Common myeloid progenitor, CD34-positive (primary cell): Measurements from ENCODE around the gene MAPKAPK2.

Experiments used
- CTCF ChIA-PET: fragments of 350-600 bp; sonication (Branson Sonifier 250); formaldehyde crosslinking; loops from one replicate; lab custom pipeline; 2021; ENCODE audit warnings: antibody characterized with exemption; lab: Charles Lee
- POLR2A ChIA-PET: fragments of 350-600 bp; sonication (Branson Sonifier 250); formaldehyde crosslinking; loops from one replicate; lab custom pipeline; 2021; ENCODE audit warnings: antibody characterized with exemption; lab: Charles Lee
- DNase-seq, 3 donors: peaks; one replicate each; pipeline versions ENCODE4 v3.0.0 to v3.0.0-alpha.2; 2013
- H3K27ac ChIP-seq, 2 experiments: 1 replicate in 1 of 2; 2 replicates in 1 of 2; pipeline ENCODE4 v1.7.0; 2013; ENCODE audit warnings: inconsistent platforms in 2 of 2, low read length in 2 of 2, mild to moderate bottlenecking in 2 of 2, low read depth in 1 of 2, moderate library complexity in 1 of 2; ENCODE audit not compliant: severe bottlenecking in 2 of 2, insufficient read depth in 1 of 2, poor library complexity in 1 of 2
- H3K27me3 ChIP-seq, 5 experiments: replicated peaks in 2 of 5; 1 replicate in 3 of 5; 2 replicates in 2 of 5; pipeline versions ENCODE4 v1.6.1 to v1.7.0; 2013; ENCODE audit warnings: low read length in 4 of 5, mild to moderate bottlenecking in 2 of 5, moderate library complexity in 2 of 5, inconsistent platforms in 1 of 5; ENCODE audit not compliant: insufficient read depth in 5 of 5, control insufficient read depth in 4 of 5
- H3K36me3 ChIP-seq, 4 experiments: 1 replicate in 2 of 4; 2 replicates in 2 of 4; pipeline versions ENCODE4 v1.6.1 to v1.7.0; 2013; ENCODE audit warnings: low read length in 3 of 4, control low read depth in 1 of 4, mild to moderate bottlenecking in 1 of 4; ENCODE audit not compliant: control insufficient read depth in 4 of 4, insufficient read depth in 4 of 4
- H3K4me1 ChIP-seq, 4 experiments: 1 replicate in 3 of 4; 2 replicates in 1 of 4; pipeline versions ENCODE4 v1.6.1 to v1.7.1; 2013; ENCODE audit warnings: low read length in 3 of 4, mild to moderate bottlenecking in 3 of 4, control low read depth in 1 of 4, inconsistent platforms in 1 of 4, moderate library complexity in 1 of 4; ENCODE audit not compliant: control insufficient read depth in 4 of 4, insufficient read depth in 4 of 4; ENCODE audit errors: control extremely low read depth in 1 of 4
- H3K4me3 ChIP-seq, 7 experiments: 1 replicate in 4 of 7; 2 replicates in 3 of 7; pipeline versions ENCODE4 v1.5.1 to v1.7.0; 2013; ENCODE audit warnings: mild to moderate bottlenecking in 7 of 7, low read length in 6 of 7, moderate library complexity in 6 of 7, inconsistent platforms in 2 of 7, low read depth in 2 of 7, control low read depth in 1 of 7; ENCODE audit not compliant: insufficient read depth in 4 of 7, control insufficient read depth in 1 of 7; ENCODE audit errors: extremely low read depth in 1 of 7
- H3K9me3 ChIP-seq, 5 experiments: 1 replicate in 4 of 5; 2 replicates in 1 of 5; pipeline versions ENCODE4 v1.6.1 to v1.7.1; 2013; ENCODE audit warnings: low read length in 4 of 5, mild to moderate bottlenecking in 2 of 5, inconsistent platforms in 1 of 5, low read depth in 1 of 5, moderate library complexity in 1 of 5; ENCODE audit not compliant: control insufficient read depth in 4 of 5, insufficient read depth in 2 of 5; ENCODE audit errors: control extremely low read depth in 1 of 5
- WGBS: methylation state at CpG from one replicate; pipeline ENCODE4 v1.1.5; 2013; ENCODE audit not compliant: insufficient coverage; 5-methylcytosine and 5-hydroxymethylcytosine counted together

The MAPKAPK2 gene

DNA sequence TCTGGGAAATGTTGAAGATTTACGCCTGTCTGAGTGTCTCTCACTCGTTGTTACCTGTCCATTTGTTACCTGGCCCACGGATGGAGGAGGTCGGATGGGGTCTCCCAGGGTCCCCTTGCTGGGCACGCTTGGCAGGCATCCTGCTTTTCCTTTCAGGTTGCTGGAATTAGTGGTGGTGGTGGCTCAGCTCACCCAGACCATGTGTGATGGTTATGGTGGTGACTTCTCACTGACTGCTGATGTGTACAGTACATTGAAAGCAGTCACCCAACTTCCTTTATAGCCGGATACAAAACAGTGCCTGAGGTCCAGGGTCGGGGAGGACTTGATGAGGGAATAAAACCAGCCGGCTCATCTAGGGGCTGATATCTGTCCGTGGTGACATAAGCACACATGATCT, 19.5 kb downstream of the MAPKAPK2 start:
- POLR2A ChIA-PET = no interaction called here
- Histone ChIP-seq H3K4me1 (peaks cover 21 to 69% (median 41%) of the 10 kb centered on the region in 4 experiments), H3K27me3 (no peaks in the 10 kb centered on the region), H3K4me3 (no peak overlapping the region), H3K36me3 (no peaks in the 10 kb centered on the region), H3K9me3 (no peaks in the 10 kb centered on the region), H3K27ac (no peak overlapping the region)
- no peak for DNase-seq
- WGBS = 83% methylated on average over 9 of the region's 9 CpGs
- CTCF ChIA-PET = interaction anchor here (1.0 to 1.8 kb wide), 6 partner anchors 8 to 69 kb away, joined by 3 to 6 read pairs (median 4); partner anchors contain the start of gene DYRK3

DNA sequence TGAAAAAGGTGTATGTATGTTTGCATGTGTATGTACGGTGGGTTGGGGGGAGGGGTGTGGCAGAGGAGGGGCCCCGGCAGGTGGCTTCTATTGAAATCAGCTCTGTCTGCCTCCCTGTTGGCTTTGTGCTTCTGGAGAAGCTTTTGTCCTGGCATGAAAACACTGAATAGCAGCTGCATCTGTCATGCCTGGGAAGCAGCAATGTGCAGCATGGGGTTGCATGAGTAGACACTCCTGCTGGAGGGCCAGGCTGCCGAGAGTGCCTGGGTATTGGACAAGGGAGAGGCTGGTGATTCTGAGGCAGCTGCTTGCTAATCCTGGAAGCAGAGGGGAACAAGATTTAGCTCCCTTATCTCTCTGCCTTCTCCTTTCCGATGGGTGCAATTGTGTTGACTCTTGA, 20.5 kb downstream of the MAPKAPK2 start:
- H3K4me1 ChIP-seq = peaks cover 15 to 60% (median 32%) of the 10 kb centered on the region in 4 experiments
- H3K27ac ChIP-seq = no peak overlapping the region

DNA sequence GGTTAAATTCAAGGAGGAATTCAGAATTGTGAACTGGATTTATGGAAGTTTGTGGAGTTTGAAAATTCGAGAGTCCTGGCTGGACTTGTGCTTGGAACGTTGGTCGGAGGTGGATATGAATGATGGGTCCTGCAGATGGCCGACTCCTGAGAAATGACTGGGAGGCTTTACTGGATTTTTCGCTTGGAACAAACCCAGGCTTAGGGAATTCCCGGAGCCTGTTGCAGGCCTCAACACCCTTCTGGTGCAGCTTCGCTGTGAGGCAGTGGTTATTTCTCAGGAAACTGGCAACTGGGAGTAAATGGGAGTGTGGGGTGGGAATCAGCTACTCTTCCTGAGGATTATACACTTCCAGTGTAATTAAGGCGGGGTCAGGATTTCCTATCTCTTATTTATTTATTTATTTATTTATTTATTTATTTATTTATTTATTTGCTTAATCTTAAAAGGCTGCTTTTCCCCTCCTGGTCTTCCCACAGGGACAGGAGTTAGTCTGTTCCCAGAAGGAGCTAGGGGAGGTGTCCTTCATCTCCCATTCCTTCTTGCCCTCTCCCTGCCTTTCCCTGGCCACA, 21.1 kb downstream of the MAPKAPK2 start:
- H3K9me3 ChIP-seq = no peaks in the 10 kb centered on the region
- no peak for DNase-seq
- no peak overlapping the region for H3K4me3 ChIP-seq
- no peaks in the 10 kb centered on the region for H3K27me3 ChIP-seq
- POLR2A ChIA-PET = interaction anchor here (0.8 kb wide), 1 partner anchor 9 kb away, joined by 3 read pairs; no protein-coding TSS in a partner anchor
- peaks cover 15 to 54% (median 29%) of the 10 kb centered on the region in 4 experiments for H3K4me1 ChIP-seq
- 98% methylated on average over 6 of the region's 8 CpGs for WGBS
- H3K27ac ChIP-seq = no peak overlapping the region
- CTCF ChIA-PET = interaction anchor here (1.0 to 1.8 kb wide), 8 partner anchors 9 to 347 kb away, joined by 3 to 5 read pairs (median 3); partner anchors contain the start of gene PFKFB2
- no peaks in the 10 kb centered on the region for H3K36me3 ChIP-seq

More for the DNA sequence above, 20.5 kb downstream of the MAPKAPK2 start:
- Histone ChIP-seq H3K36me3 (no peaks in the 10 kb centered on the region), H3K9me3 (no peaks in the 10 kb centered on the region), H3K4me3 (no peak overlapping the region), H3K27me3 (no peaks in the 10 kb centered on the region)
- CTCF ChIA-PET = interaction anchor here (1.0 to 1.8 kb wide), 7 partner anchors 9 to 76 kb away, joined by 3 to 5 read pairs (median 4); no protein-coding TSS in a partner anchor
- no peak for DNase-seq
- POLR2A ChIA-PET = interaction anchor here (0.6 to 0.8 kb wide), 2 partner anchors 9 to 93 kb away, joined by 3 read pairs; no protein-coding TSS in a partner anchor
- 100% methylated on average over 2 of the region's 4 CpGs for WGBS

DNA sequence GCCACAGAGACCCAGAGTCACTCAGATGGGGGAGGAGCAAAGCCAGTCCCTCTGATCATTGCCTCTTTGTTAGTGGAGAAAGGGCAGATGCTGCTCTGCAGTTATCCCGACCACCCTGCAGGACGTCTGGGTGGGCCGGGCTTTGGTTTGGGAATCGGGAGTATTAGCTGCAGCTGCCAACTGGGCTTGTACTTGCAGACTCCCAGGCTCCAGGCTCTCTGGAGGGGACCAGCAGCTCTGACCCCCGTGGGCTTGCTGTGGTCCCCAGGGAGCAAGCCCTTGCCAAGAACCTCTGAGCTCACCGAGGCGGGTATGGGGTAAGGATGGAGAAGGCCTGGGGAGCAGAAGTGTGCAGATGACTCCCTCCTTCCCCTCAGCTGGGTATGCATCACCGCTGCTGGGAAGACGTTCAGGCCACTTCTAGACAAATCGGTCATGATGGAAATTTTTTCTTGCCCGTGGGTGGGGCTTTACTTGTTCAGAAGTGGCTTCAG, 21.6 kb downstream of the MAPKAPK2 start:
- ChIA-PET POLR2A (no interaction called here), CTCF (interaction anchor here (1.0 to 1.8 kb wide), 6 partner anchors 15 to 346 kb away, joined by 3 to 4 read pairs (median 3); partner anchors contain the start of gene PFKFB2)
- peaks cover 15 to 54% (median 28%) of the 10 kb centered on the region in 4 experiments for H3K4me1 ChIP-seq
- DNase-seq = no peak
- H3K9me3 ChIP-seq = no peaks in the 10 kb centered on the region
- 93% methylated on average over 7 of the region's 11 CpGs for WGBS
- H3K27ac ChIP-seq = no peak overlapping the region
- no peaks in the 10 kb centered on the region for H3K27me3 ChIP-seq
- H3K4me3 ChIP-seq = no peak overlapping the region
- no peaks in the 10 kb centered on the region for H3K36me3 ChIP-seq

DNA sequence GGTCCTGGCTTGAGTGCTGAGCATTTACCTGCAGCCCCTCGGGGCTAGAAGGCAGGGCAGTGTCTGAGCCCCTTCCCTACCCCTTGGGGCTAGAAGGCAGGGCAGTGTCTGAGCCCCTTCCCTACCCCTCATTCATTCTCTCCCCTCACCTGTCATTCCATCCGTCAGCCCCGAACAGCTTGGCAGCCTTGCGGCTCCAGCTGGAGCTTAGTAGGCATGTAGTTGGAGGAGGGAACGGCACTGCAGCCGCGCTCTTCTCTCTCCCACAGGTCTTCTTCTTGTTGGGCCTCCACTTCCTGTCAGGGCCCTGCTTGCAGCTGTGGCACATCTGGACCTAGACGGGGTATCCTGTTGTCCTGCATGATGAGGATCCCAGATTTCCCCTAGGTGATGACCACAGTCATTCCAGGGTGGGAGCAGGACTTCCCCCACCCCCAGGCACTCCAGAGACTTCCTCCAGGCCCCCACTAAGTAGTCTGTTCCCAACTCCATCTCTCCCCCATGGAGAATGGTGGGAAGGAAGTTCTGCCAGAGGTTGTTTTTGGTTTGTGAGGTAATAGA, 22.2 kb downstream of the MAPKAPK2 start:
- H3K4me1 ChIP-seq = peaks cover 15 to 54% (median 28%) of the 10 kb centered on the region in 4 experiments
- 85% methylated on average over 5 of the region's 8 CpGs for WGBS
- H3K27ac ChIP-seq = no peak overlapping the region
- no peaks in the 10 kb centered on the region for H3K27me3 ChIP-seq
- H3K9me3 ChIP-seq = no peaks in the 10 kb centered on the region
- no peaks in the 10 kb centered on the region for H3K36me3 ChIP-seq
- no peak overlapping the region for H3K4me3 ChIP-seq
- ChIA-PET CTCF (interaction anchor here (1.3 to 1.4 kb wide), 3 partner anchors 18 to 206 kb away, joined by 3 to 4 read pairs (median 3); no protein-coding TSS in a partner anchor), POLR2A (interaction anchor here (0.5 kb wide), 1 partner anchor 8 kb away, joined by 4 read pairs; no protein-coding TSS in a partner anchor)
- no peak for DNase-seq

DNA sequence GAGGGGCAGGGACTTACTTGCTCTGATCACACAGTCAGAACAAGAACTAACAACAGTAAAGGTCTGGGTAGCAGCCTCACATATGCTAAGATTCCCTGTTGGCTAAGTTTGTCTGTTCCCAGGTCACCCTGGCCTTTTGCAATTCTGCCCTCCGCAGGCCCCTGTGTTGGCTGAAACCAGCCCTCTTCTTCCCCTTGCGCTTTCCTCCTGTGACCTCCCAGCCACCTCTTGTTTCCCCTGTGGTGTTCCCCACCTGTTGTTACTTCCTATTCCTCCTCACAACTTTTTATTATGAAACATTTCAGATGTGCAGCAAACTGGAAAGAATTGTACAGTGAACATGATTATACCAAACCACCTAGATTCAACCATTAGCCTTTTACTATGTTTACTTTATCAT, 23.4 kb downstream of the MAPKAPK2 start:
- Histone ChIP-seq H3K9me3 (no peaks in the 10 kb centered on the region), H3K4me1 (peaks cover 15 to 55% (median 29%) of the 10 kb centered on the region in 4 experiments), H3K27ac (no peak overlapping the region), H3K4me3 (peak overlapping the region in 1 of 7 experiments; percentile 23), H3K27me3 (no peaks in the 10 kb centered on the region), H3K36me3 (no peaks in the 10 kb centered on the region)
- DNase-seq = peak in 2 of 3 donors; percentile 57 to 73
- POLR2A ChIA-PET = no interaction called here
- 30% methylated on average over 2 of the region's 2 CpGs for WGBS
- CTCF ChIA-PET = interaction anchor here (0.8 to 9.4 kb wide), 2 partner anchors 18 kb away, joined by 3 to 80 read pairs; no protein-coding TSS in a partner anchor
